NCI-H446 (cell line): ENCODE results near the gene IL24.
A peak's percentile ranks its signal among the peaks of the same experiment; 100 is the strongest.

Experiments
- DNase-seq, 2 experiments: peaks; one replicate each; lab custom pipeline; 2025; lab: John Stamatoyannopoulos, UW

IL24 gene

GRCh38 chr1:206880314-206880713 is 16.9 kb upstream of the IL24 start:
- DNase-seq = no peak

- no peak for DNase-seq
Observed at GRCh38 chr1:206882555-206882954, 14.7 kb upstream of the IL24 start.

DNA sequence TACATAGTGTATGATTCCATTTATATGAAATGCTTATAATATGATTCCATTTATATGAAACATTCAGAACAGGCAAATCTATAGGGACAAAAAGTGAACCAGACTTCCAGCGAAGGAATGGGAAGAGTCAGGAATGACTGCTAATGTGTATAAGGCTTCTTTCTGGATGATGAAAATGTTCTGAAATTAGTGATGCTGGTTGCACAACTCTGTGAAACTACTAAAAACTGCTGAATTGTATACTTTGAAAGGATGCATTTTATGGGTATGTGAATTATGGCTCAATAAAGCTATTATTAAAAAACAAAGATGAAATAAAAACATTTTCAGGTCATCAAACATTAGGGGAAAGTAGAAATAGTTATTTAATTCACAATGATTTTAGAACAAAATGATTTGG is 14.1 kb upstream of the IL24 start:
- no peak for DNase-seq

DNA sequence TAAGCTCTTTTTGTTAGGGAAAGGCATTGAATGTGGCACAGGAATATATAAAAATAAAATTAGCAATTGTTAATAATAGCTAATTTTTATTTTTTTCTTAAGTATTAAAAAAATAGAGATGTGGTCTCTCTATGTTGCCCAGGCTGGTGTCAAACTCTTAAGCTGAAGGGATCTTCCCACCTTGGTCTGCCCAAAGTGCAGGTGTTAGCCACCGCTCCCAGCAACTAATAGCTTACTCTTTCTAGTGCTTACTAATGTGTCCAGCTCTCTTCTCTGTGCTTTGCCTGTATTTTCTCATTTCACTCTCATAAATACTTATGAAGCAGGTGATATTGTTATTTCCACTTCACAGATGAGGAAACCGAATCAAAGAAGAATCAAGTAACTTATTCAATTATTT is 13.4 kb upstream of the IL24 start:
- DNase-seq = no peak

DNA sequence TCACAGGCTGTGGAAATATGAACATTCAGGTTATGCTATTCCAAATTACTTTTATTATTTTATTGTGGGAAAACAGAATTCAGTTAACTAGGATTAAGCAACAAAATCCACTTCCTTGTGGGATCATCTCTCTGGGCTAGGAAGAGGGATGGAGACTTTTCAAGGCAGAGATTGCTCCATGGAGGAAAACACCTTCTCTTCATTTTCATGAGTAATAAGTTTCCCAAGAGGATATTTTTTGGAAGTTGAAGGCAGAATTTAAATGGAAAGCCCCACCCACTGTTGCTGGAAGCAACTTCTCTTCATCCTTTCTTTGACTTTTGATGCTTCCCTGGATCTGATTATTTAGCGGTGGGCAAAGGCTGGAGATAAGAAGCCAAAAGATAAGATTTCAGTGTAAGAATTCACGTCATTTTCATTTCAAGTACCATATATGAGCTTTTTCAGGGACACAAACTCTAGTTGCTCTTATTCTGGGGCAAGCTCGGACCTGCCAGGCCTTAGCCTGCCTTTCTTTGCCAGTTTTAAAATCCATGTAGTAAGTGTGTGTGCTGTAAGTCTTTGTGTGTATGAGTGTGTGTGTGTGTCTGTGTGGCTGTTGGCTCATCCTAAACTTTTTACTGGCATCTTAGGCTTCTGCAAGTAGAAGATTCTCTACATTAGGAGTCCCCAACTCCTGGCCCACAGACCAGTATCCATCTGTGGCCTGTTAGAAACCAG is 11.7 kb upstream of the IL24 start:
- DNase-seq = peak in 1 of 2 experiments; percentile 8

DNA sequence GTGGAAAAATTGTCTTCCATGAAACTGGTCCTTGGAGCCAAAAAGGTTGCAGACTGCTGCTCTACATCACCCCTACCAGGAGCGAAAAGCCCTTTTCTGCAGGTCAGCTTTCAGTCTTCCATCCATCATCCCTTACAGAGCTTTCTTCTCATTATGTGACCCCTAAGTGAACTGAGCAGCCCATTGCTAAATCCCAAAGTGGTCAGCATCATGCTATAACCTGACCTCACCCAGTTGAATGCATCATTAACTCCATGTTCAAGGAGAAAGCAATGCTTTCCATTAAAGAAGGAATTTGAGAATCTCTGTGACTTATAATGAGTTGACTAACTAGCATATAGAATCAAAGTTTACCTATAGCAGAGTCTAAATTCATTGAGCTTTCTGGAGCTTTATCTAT is 10.4 kb upstream of the IL24 start:
- no peak for DNase-seq

DNA sequence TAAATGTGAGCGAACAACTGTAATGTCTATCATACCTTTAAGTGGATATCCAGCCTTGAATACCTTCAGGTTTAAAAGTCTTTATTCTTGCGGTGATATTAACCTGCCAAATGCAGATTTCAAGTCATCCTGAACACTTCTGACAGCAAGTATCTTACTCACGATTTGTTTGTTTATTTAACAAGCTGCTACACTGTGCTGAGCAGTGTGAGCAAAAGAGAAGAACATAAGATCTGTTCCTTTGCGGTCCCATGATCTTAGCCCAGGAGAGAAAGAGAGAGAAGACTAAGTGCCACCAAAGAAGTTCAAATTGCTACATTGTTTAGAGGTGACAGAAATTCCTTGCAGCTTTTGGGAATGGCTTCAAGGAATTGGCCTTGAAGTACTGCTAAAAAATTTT is 9.5 kb upstream of the IL24 start:
- DNase-seq = no peak

DNA sequence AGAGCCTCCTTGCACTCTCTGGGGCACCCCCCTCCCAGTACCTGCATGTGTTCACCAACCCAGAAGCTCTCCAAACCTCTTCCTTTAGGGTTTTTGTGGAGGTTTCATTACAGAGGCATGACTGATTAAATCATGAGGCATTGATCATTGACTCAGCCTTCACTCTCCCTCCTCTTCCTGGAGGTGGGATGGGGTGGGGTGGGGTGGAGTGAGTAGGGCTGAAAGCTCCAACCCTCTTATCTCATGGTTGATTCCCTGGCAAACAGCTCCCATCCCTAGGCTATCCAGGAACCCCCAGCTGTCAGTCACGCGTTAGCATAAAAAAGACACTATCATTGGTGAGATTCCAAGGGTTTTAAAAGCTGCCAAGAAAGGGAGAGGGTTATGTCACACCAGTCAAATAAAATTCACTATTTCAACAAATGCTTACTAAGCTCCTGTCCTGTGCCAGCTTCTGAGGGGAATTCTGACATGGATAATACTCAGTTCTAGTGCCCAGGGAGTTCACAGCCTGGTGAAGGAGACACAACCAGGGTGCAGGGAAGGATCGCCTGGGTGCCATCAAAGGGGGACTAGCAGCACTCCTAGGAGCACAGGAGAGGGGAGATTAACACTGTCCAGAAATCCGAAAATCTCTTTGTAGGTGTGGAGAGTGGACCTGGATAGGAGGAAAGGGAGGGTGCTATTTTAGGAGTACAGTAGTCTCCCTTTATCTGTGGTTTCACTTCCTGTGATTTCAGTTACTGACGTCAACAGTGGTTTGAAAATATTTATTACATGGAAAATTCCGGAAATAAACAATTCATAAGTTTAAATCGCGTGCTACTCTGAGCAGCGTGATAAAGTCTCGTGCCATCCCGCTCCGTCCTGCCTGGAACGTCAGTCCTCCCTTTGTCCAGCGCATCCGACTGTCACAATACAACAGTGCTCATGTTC is 6.8 kb upstream of the IL24 start:
- peak; percentile 71 to 90 for DNase-seq

- no peak for DNase-seq
Observed at GRCh38 chr1:206891412-206891811, 5.8 kb upstream of the IL24 start.

DNA sequence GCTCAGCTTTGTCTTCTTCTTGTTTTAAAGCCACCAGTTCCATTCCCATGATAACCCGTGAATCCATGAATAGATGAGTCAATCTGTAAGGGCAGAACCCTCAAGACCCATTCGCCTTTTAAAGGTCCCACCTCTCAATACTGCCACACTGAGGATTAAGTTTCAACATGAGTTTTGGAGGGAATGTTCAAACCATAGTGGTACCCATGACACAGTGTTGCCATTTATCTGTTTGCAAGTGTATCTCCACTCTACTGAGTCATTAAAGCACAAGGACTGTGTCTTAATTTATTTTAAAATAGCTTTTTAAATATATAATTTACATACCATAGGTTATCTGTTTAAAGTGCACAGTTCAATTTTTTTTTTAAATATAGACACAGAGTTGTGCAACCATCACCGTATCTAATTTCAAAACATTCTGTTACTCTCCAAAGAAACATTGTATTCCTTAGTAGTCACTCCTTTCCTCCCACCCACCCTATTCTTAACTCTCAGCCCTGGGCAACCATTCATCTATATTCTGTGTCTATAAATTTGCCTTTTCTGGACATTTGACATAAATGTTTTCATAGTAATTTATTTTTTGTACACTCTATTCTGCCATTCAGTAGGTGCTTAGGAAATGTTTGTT is 4.8 kb upstream of the IL24 start:
- DNase-seq = no peak

DNA sequence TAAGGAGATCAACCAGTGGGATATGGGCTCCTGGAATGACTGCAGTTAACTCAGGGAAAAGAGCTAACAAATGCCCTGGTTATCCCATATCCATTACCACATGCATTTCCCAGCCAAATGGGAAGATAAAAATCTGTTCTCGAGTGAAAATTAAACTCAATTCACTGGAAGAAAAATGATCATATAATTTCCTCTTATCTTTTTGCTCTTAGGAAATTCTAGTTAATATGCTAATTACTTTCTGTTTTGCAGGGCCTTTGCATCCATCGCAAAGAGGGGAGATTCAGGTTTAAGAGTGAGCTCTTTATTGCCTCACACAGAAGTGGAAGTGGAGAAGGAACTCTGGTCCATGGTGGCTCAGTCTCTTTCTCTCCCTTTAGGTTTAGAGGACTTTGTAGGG is 3.9 kb upstream of the IL24 start:
- DNase-seq = no peak

GRCh38 chr1:206895325-206895724 is 1.9 kb upstream of the IL24 start:
- DNase-seq = no peak

DNA sequence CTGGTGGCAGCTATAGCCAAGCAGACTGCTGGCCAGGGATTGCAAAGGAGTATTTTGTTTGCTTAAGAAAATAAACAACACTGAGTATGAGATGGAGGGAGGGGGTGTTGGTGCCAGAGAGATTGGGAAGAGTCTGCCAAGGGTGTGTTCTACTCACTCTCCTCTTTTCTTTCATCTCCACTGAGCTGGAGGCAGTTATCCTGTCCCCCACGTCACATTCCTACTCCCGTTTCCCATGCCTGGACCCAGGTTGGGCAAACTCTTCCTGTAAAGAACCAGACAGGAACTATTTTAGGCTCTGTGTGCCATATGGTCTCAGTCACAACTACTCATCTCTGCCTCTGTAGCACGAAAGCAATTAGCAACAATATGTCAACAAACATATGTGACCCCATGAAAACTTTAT is 1.4 kb upstream of the IL24 start:
- DNase-seq = peak in 1 of 2 experiments; percentile 68

GRCh38 chr1:206896261-206896660 is 982 bp upstream of the IL24 start:
- DNase-seq = peak in 1 of 2 experiments; percentile 64

DNA sequence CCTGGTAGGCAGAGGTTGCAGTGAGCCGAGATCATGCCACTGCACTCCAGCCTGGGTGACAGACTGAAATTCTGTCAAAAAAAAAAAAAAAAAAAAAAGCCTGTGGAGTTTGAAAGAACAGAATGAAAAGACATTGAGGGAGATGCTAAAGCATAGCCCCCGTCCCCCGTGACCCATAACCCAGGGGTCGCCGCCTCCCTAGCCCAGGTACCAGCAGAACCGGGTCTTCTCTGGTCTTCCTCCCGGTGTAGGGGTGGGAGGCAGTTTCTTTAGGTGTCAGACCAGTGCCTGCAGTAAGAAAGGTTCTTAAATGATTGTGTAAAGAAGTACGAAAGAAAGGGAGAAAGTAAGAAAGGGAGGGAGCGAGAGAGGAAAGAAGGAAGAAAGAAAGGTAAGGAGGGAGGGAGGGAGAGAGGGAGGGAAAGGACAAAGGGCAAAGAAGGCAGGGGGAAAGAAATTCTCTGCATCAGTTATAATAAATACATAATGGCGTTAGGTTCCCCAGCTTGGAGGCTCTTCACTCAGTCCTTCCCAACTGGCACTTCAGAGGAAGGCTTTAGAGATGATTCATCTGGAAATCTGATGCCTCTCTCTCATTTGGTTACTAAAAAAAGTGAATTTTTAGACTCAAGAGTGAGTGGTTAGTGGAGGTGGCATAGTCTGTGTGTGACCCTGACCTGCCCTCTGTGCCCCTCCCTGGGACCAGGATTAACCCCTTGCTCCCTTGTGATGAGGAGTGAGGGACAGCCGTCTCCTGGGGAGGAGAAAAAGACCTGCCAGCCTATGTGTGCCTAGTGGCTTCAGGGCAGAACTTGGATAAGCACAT is 1.1 kb downstream of the IL24 start:
- peak in 1 of 2 experiments; percentile 57 for DNase-seq

GRCh38 chr1:206898915-206899431 is 1.7 kb downstream of the IL24 start:
- peak in 1 of 2 experiments; percentile 8 for DNase-seq

GRCh38 chr1:206899717-206900116 is 2.5 kb downstream of the IL24 start:
- no peak for DNase-seq

- DNase-seq = no peak
Observed at GRCh38 chr1:206900149-206900548, 2.9 kb downstream of the IL24 start.

DNA sequence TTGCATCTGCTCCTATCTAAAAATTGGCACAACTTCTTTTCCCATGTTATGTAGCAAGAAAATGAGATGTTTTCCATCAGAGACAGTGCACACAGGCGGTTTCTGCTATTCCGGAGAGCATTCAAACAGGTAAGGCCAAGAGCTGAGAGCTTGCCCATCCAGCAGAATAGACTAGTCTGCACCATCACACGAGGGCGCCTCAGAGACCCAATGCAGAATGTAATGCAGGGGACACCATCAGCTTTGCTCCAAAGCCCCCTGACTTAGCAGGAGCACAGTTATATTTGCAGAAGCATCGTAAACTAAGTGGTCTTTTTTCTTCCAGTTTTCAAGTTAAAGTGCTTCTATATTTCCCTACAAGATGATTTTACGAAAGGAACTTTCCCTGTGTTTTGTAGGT is 4.7 kb downstream of the IL24 start:
- DNase-seq = no peak

GRCh38 chr1:206902702-206903101 is 5.5 kb downstream of the IL24 start:
- DNase-seq = no peak

DNA sequence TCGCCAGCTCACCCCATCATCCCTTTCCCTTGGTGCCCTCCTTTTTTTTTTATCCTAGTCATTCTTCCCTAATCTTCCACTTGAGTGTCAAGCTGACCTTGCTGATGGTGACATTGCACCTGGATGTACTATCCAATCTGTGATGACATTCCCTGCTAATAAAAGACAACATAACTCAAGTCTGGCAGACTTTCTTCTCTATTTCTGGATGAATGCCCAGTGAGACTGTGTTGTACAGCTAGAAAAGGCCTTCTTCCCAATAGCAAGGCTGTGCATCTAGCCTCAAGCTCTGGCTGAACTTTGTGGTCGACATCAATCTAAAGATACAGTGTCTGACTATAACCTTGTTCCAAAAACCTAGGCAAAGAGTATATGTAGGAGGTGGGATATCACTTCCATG is 6.4 kb downstream of the IL24 start:
- peak in 1 of 2 experiments; percentile 26 for DNase-seq
